ENCODE results near the gene GMPR2.

Gene GMPR2

DNA sequence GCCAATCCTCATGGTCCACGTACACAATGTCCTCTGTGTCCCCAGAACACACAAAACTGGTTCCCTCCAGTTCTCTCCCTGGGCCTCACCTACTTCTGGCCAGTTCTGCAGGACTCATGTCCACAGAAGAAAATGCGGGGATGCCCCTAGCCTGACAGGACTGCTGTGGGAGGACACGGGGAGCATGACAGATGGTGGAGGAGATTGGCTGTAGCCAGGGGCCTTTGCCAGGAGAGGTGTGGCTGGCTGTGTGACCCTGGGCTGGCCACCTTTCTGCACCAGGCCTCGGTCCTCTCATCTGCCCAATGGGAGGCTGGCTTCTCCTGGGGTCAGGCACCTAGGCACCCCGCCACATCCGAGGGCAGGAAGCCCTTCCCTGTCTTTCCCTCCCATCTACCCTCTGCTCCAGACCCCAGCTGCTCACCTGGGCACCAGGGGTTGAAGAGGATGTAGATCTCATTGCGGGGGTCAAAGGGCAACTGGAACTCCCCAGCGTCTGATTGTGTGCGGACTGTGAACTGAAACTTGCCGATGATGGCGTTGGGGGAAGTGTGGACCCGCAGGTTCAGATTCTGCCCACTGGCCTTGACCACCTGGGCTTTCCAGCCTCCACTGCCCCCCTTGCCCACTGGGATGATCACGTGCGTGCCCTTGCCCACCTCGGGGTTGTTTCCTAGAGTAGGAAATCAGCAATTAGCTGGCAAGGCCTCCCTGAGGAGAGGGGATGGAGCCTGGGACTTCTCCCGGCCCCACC is 27.5 kb downstream of the GMPR2 start:
- Histone ChIP-seq H3K23ac (ENCODE audit: low read length) (no peak overlapping the region), H3K36me3 (ENCODE audit: control insufficient read depth in 1 of 2, insufficient read depth in 2 of 2, low read length in 2 of 2) (peaks cover 40 to 41% of the 10 kb centered on the region in 2 experiments), H3K4ac (ENCODE audit: low read depth, low read length) (no peak overlapping the region), H3K27ac (ENCODE audit: low read depth, low read length) (no peak overlapping the region), H2BK120ac (ENCODE audit: insufficient read depth, low read length, poor library complexity) (no peak overlapping the region), H4K8ac (ENCODE audit: low read depth, low read length) (no peak overlapping the region), H2BK5ac (ENCODE audit: low read depth, low read length, poor library complexity) (no peak overlapping the region), H4K12ac (ENCODE audit: low read depth, low read length) (no peak overlapping the region), H4K91ac (ENCODE audit: low read depth, low read length) (peak overlapping the region; percentile 4), H3K9ac (ENCODE audit: low read length) (no peak overlapping the region), H3K4me2 (ENCODE audit: low read length) (no peak overlapping the region), H3K4me3 (ENCODE audit: low read depth, low read length) (no peak overlapping the region), H3K27me3 (ENCODE audit: insufficient read depth, low read length) (no peaks in the 10 kb centered on the region), H3K4me1 (ENCODE audit: control insufficient read depth in 1 of 2, insufficient read depth in 2 of 2, low read length in 2 of 2) (peaks cover 32 to 34% of the 10 kb centered on the region in 2 experiments), H3K18ac (ENCODE audit: low read length) (peak overlapping the region; percentile 17), H3K9me3 (ENCODE audit: insufficient read depth, low read depth, low read length) (peaks cover 1% of the 10 kb centered on the region), H3K79me2 (ENCODE audit: control insufficient read depth, insufficient read depth, low read length, poor library complexity) (peaks cover 10% of the 10 kb centered on the region), H2AK5ac (ENCODE audit: low read length) (no peak overlapping the region), H2BK12ac (ENCODE audit: low read length) (no peak overlapping the region), H2AFZ (ENCODE audit: insufficient read depth, low read length, poor library complexity) (no peak overlapping the region), H3K79me1 (ENCODE audit: low read length) (peaks cover 32% of the 10 kb centered on the region), H3K14ac (ENCODE audit: low read length) (no peak overlapping the region)
- WGBS (ENCODE audit: extremely low coverage, insufficient coverage, insufficient read length) = no CpG with 5 or more reads among the region's 16 CpGs
- no peak for DNase-seq

DNA sequence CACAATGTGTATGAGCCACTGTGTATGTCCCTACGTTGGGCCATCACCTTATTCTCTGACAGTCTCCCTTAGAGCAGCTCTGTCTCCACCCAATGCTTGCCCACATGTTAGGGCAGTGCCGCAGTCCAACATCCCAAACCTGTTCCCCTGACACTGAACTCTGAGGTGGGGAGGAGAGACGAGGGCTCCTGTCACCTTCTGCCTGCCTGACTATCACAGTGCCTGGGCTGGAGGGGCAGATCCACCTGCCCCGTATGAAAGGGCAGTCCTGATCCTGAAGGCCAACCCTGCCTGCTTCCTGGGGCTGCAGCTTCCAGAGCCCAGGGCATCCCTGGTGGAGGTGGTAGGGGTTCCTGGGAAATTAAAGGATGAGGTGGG is 28.0 kb downstream of the GMPR2 start:
- DNase-seq = no peak
- Histone ChIP-seq H3K14ac (ENCODE audit: low read length) (no peak overlapping the region), H3K23ac (ENCODE audit: low read length) (no peak overlapping the region), H3K79me1 (ENCODE audit: low read length) (peaks cover 32% of the 10 kb centered on the region), H3K79me2 (ENCODE audit: control insufficient read depth, insufficient read depth, low read length, poor library complexity) (peaks cover 10% of the 10 kb centered on the region), H3K18ac (ENCODE audit: low read length) (no peak overlapping the region), H3K36me3 (ENCODE audit: control insufficient read depth in 1 of 2, insufficient read depth in 2 of 2, low read length in 2 of 2) (peaks cover 34 to 39% of the 10 kb centered on the region in 2 experiments), H2AFZ (ENCODE audit: insufficient read depth, low read length, poor library complexity) (no peak overlapping the region), H3K4ac (ENCODE audit: low read depth, low read length) (no peak overlapping the region), H3K9ac (ENCODE audit: low read length) (no peak overlapping the region), H2BK12ac (ENCODE audit: low read length) (no peak overlapping the region), H2BK5ac (ENCODE audit: low read depth, low read length, poor library complexity) (no peak overlapping the region), H4K12ac (ENCODE audit: low read depth, low read length) (no peak overlapping the region), H3K4me3 (ENCODE audit: low read depth, low read length) (no peak overlapping the region), H4K91ac (ENCODE audit: low read depth, low read length) (no peak overlapping the region), H3K4me2 (ENCODE audit: low read length) (no peak overlapping the region), H2AK5ac (ENCODE audit: low read length) (peak overlapping the region; percentile 3), H3K27me3 (ENCODE audit: insufficient read depth, low read length) (no peaks in the 10 kb centered on the region), H3K4me1 (ENCODE audit: control insufficient read depth in 1 of 2, insufficient read depth in 2 of 2, low read length in 2 of 2) (peaks cover 32 to 34% of the 10 kb centered on the region in 2 experiments), H2BK120ac (ENCODE audit: insufficient read depth, low read length, poor library complexity) (no peak overlapping the region), H3K27ac (ENCODE audit: low read depth, low read length) (no peak overlapping the region), H4K8ac (ENCODE audit: low read depth, low read length) (no peak overlapping the region), H3K9me3 (ENCODE audit: insufficient read depth, low read depth, low read length) (peaks cover 1% of the 10 kb centered on the region)
- WGBS (ENCODE audit: extremely low coverage, insufficient coverage, insufficient read length) = no CpG with 5 or more reads among the region's 4 CpGs

DNA sequence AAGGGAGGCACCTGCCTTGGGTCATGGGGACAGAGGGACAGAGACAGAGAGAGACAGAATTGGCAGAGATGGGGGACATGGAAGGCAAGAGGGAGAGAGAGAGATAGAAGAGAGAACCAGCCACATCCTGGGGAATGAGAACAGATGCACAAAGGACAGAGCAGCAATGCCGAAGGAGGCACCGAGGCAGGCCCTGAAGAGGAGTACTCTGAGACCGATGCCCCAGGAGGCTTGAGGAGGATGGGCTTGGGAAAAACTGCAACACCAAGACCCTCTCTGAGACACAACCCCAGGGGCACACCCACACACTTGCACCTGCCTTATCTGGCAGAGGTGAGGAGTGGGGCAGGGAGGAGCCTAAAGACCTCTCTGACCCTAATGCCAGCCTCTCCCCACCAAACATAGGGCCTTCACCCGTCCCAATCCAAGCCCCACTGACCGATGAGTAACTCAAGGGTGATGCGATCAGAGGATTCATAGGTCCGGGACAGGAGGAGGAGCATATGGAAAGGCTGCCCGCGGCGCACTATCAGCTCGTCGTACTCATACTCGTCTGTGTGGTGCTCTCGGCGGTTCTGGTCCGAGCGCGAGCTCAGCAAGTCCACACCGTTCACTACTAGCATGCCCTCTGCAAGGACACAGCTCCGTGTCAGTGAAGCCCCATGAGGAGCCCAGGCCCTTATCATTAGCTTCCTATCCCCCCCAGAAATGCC is 28.7 kb downstream of the GMPR2 start:
- Histone ChIP-seq H3K18ac (ENCODE audit: low read length) (no peak overlapping the region), H3K4me3 (ENCODE audit: low read depth, low read length) (no peak overlapping the region), H3K4me2 (ENCODE audit: low read length) (no peak overlapping the region), H3K27me3 (ENCODE audit: insufficient read depth, low read length) (no peaks in the 10 kb centered on the region), H2BK120ac (ENCODE audit: insufficient read depth, low read length, poor library complexity) (no peak overlapping the region), H3K9me3 (ENCODE audit: insufficient read depth, low read depth, low read length) (no peaks in the 10 kb centered on the region), H3K9ac (ENCODE audit: low read length) (no peak overlapping the region), H4K8ac (ENCODE audit: low read depth, low read length) (no peak overlapping the region), H3K4me1 (ENCODE audit: control insufficient read depth in 1 of 2, insufficient read depth in 2 of 2, low read length in 2 of 2) (peaks cover 32 to 34% of the 10 kb centered on the region in 2 experiments), H3K4ac (ENCODE audit: low read depth, low read length) (no peak overlapping the region), H2AK5ac (ENCODE audit: low read length) (peak overlapping the region; percentile 8), H3K27ac (ENCODE audit: low read depth, low read length) (no peak overlapping the region), H3K36me3 (ENCODE audit: control insufficient read depth in 1 of 2, insufficient read depth in 2 of 2, low read length in 2 of 2) (peaks cover 33 to 38% of the 10 kb centered on the region in 2 experiments), H4K91ac (ENCODE audit: low read depth, low read length) (peak overlapping the region; percentile 96), H3K79me2 (ENCODE audit: control insufficient read depth, insufficient read depth, low read length, poor library complexity) (peaks cover 10% of the 10 kb centered on the region), H2AFZ (ENCODE audit: insufficient read depth, low read length, poor library complexity) (no peak overlapping the region), H2BK12ac (ENCODE audit: low read length) (no peak overlapping the region), H4K12ac (ENCODE audit: low read depth, low read length) (no peak overlapping the region), H3K14ac (ENCODE audit: low read length) (no peak overlapping the region), H2BK5ac (ENCODE audit: low read depth, low read length, poor library complexity) (peak overlapping the region; percentile 7), H3K23ac (ENCODE audit: low read length) (no peak overlapping the region), H3K79me1 (ENCODE audit: low read length) (peaks cover 32% of the 10 kb centered on the region)
- no peak for DNase-seq
- WGBS (ENCODE audit: extremely low coverage, insufficient coverage, insufficient read length) = no CpG with 5 or more reads among the region's 20 CpGs

DNA sequence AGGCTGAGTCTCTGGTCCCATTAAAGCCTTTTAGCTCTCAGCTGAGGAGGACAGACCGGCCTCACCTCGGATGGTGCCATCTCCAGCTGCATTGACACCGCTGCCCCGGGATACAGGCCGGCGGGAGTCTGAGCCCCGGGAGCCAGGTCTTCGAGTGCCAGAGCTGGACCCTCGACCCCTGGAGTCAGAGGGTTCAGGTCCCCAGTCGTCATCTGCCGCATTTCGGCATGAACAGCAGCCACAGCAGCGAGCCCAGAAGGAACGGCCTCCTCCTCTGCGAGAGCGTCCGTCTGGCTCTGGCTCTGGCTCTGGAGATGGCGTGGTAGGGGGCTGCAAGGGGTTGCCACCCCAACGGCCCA is 29.2 kb downstream of the GMPR2 start:
- H3K9ac ChIP-seq (ENCODE audit: low read length) = no peak overlapping the region
- peaks cover 36 to 42% of the 10 kb centered on the region in 2 experiments for H3K36me3 ChIP-seq (ENCODE audit: control insufficient read depth in 1 of 2, insufficient read depth in 2 of 2, low read length in 2 of 2)
- peak overlapping the region; percentile 7 for H2BK5ac ChIP-seq (ENCODE audit: low read depth, low read length, poor library complexity)
- peak overlapping the region; percentile 43 for H3K4me2 ChIP-seq (ENCODE audit: low read length)
- no CpG with 5 or more reads among the region's 19 CpGs for WGBS (ENCODE audit: extremely low coverage, insufficient coverage, insufficient read length)
- H2BK120ac ChIP-seq (ENCODE audit: insufficient read depth, low read length, poor library complexity) = peak overlapping the region; percentile 65
- H3K4ac ChIP-seq (ENCODE audit: low read depth, low read length) = peak overlapping the region; percentile 84
- H3K27me3 ChIP-seq (ENCODE audit: insufficient read depth, low read length) = no peaks in the 10 kb centered on the region
- H4K91ac ChIP-seq (ENCODE audit: low read depth, low read length) = peak overlapping the region; percentile 96
- peak overlapping the region; percentile 98 for H3K27ac ChIP-seq (ENCODE audit: low read depth, low read length)
- H3K23ac ChIP-seq (ENCODE audit: low read length) = no peak overlapping the region
- peaks cover 32% of the 10 kb centered on the region for H3K79me1 ChIP-seq (ENCODE audit: low read length)
- H3K4me1 ChIP-seq (ENCODE audit: control insufficient read depth in 1 of 2, insufficient read depth in 2 of 2, low read length in 2 of 2) = peaks cover 32 to 34% of the 10 kb centered on the region in 2 experiments
- H3K18ac ChIP-seq (ENCODE audit: low read length) = peak overlapping the region; percentile 90
- peak overlapping the region; percentile 89 for H2BK12ac ChIP-seq (ENCODE audit: low read length)
- peaks cover 10% of the 10 kb centered on the region for H3K79me2 ChIP-seq (ENCODE audit: control insufficient read depth, insufficient read depth, low read length, poor library complexity)
- DNase-seq = no peak
- H2AFZ ChIP-seq (ENCODE audit: insufficient read depth, low read length, poor library complexity) = no peak overlapping the region
- no peaks in the 10 kb centered on the region for H3K9me3 ChIP-seq (ENCODE audit: insufficient read depth, low read depth, low read length)
- no peak overlapping the region for H4K12ac ChIP-seq (ENCODE audit: low read depth, low read length)
- peak overlapping the region; percentile 37 for H4K8ac ChIP-seq (ENCODE audit: low read depth, low read length)
- peak overlapping the region; percentile 18 for H3K14ac ChIP-seq (ENCODE audit: low read length)
- no peak overlapping the region for H3K4me3 ChIP-seq (ENCODE audit: low read depth, low read length)
- H2AK5ac ChIP-seq (ENCODE audit: low read length) = peak overlapping the region; percentile 85

Data from trophoblast cell (in vitro differentiated cells and primary cell).